ENCODE results near the gene PTPRF. TPM values are rescaled to one million over a fixed set of nuclear protein-coding genes. Genes with fewer than 3 reads are reported as not detected.
"Not testable (repeated sequence)": the region's sequence is repeated elsewhere in the genome, so short reads cannot be mapped to it uniquely, and the experiment has no call there.

The PTPRF gene
- total RNA-seq, 3 donors from 2014 or later (not counting 1 experiment from before 2014, with no cell fraction given), result 0.12 to 1.9 TPM; not detected in 1

- H3K4me1 Mint-ChIP-seq, result no peaks in the 10 kb centered on the region
- Histone ChIP-seq H3K9me3 (ENCODE audit: control insufficient read depth, insufficient read depth, low read length) (no peaks in the 10 kb centered on the region), H3K27me3 (ENCODE audit: control insufficient read depth, insufficient read depth, low read length) (no peaks in the 10 kb centered on the region), H3K4me1 (ENCODE audit: control insufficient read depth, insufficient read depth, low read length) (no peaks in the 10 kb centered on the region), H3K36me3 (ENCODE audit: control insufficient read depth, insufficient read depth, low read length) (no peaks in the 10 kb centered on the region), H3K27ac (ENCODE audit: low read length) (no peak overlapping the region), H3K4me3 (ENCODE audit: low read length) (no peak overlapping the region)
- ATAC-seq, result no peak
- H3K27me3 Mint-ChIP-seq (ENCODE audit: low read depth in 2 of 2), result peaks cover 26 to 36% of the 10 kb centered on the region in 2 donors
- H3K4me3 Mint-ChIP-seq, result no peak overlapping the region
- H3K27ac Mint-ChIP-seq, result no peak overlapping the region
- WGBS (ENCODE audit: insufficient coverage), result 74% methylated on average over 11 of the region's 11 CpGs
- H3K36me3 Mint-ChIP-seq, result peaks cover 7% of the 10 kb centered on the region
- TF ChIP-seq CTCF (IDR thresholded peaks at IDR 0.05), result no peak
- DNase-seq, result no peak
- intact Hi-C loops (cut with micrococcal nuclease), result no loop called here
- H3K9me3 Mint-ChIP-seq, result peaks cover 0 to 9% of the 10 kb centered on the region in 2 donors
These were observed 36.8 kb upstream of the PTPRF start for GRCh38 chr1:43493661-43494450.

GRCh38 chr1:43495204-43495603 lies 35.5 kb upstream of the PTPRF start:
- no peaks in the 10 kb centered on the region for H3K27me3 ChIP-seq (ENCODE audit: control insufficient read depth, insufficient read depth, low read length)
- DNase-seq (no peak), ATAC-seq (no peak)
- H3K4me3 ChIP-seq (ENCODE audit: low read length), result no peak overlapping the region
- H3K36me3 ChIP-seq (ENCODE audit: control insufficient read depth, insufficient read depth, low read length), result no peaks in the 10 kb centered on the region
- intact Hi-C loops (cut with micrococcal nuclease), result no loop called here
- H3K27ac Mint-ChIP-seq, result no peak overlapping the region
- no peak overlapping the region for H3K4me3 Mint-ChIP-seq
- WGBS (ENCODE audit: insufficient coverage), result 91% methylated on average over 7 of the region's 7 CpGs
- peaks cover 1% of the 10 kb centered on the region for H3K36me3 Mint-ChIP-seq
- H3K27me3 Mint-ChIP-seq (ENCODE audit: low read depth in 2 of 2), result peaks cover 25 to 36% of the 10 kb centered on the region in 2 donors
- H3K9me3 ChIP-seq (ENCODE audit: control insufficient read depth, insufficient read depth, low read length), result no peaks in the 10 kb centered on the region
- TF ChIP-seq CTCF (IDR thresholded peaks at IDR 0.05), result no peak
- H3K9me3 Mint-ChIP-seq, result peaks cover 0 to 4% of the 10 kb centered on the region in 2 donors
- H3K4me1 ChIP-seq (ENCODE audit: control insufficient read depth, insufficient read depth, low read length), result no peaks in the 10 kb centered on the region
- H3K4me1 Mint-ChIP-seq, result no peaks in the 10 kb centered on the region
- H3K27ac ChIP-seq (ENCODE audit: low read length), result no peak overlapping the region

GRCh38 chr1:43499898-43500297 lies 30.8 kb upstream of the PTPRF start:
- H3K36me3 Mint-ChIP-seq, result no peaks in the 10 kb centered on the region
- no peaks in the 10 kb centered on the region for H3K36me3 ChIP-seq (ENCODE audit: control insufficient read depth, insufficient read depth, low read length)
- 91% methylated on average over 6 of the region's 6 CpGs for WGBS (ENCODE audit: insufficient coverage)
- H3K4me1 ChIP-seq (ENCODE audit: control insufficient read depth, insufficient read depth, low read length), result no peaks in the 10 kb centered on the region
- H3K4me1 Mint-ChIP-seq, result no peaks in the 10 kb centered on the region
- peaks cover 15 to 23% of the 10 kb centered on the region in 2 donors for H3K27me3 Mint-ChIP-seq (ENCODE audit: low read depth in 2 of 2)
- no peak overlapping the region for H3K27ac Mint-ChIP-seq
- no peak overlapping the region for H3K4me3 Mint-ChIP-seq
- intact Hi-C loops (cut with micrococcal nuclease), result no loop called here
- no peak for DNase-seq
- ATAC-seq, result no peak
- no peaks in the 10 kb centered on the region for H3K27me3 ChIP-seq (ENCODE audit: control insufficient read depth, insufficient read depth, low read length)
- no peak overlapping the region for H3K4me3 ChIP-seq (ENCODE audit: low read length)
- TF ChIP-seq CTCF (IDR thresholded peaks at IDR 0.05), result no peak
- no peak overlapping the region for H3K27ac ChIP-seq (ENCODE audit: low read length)
- H3K9me3 ChIP-seq (ENCODE audit: control insufficient read depth, insufficient read depth, low read length), result no peaks in the 10 kb centered on the region
- H3K9me3 Mint-ChIP-seq, result no peaks in the 10 kb centered on the region

GRCh38 chr1:43501806-43502205 lies 28.9 kb upstream of the PTPRF start:
- H3K27ac Mint-ChIP-seq; H3K9me3 Mint-ChIP-seq; ATAC-seq; H3K27ac ChIP-seq (ENCODE audit: low read length); DNase-seq; intact Hi-C loops (cut with micrococcal nuclease); H3K4me3 ChIP-seq (ENCODE audit: low read length); H3K9me3 ChIP-seq (ENCODE audit: control insufficient read depth, insufficient read depth, low read length); H3K36me3 Mint-ChIP-seq; H3K4me1 Mint-ChIP-seq; H3K4me3 Mint-ChIP-seq; H3K36me3 ChIP-seq (ENCODE audit: control insufficient read depth, insufficient read depth, low read length); H3K27me3 ChIP-seq (ENCODE audit: control insufficient read depth, insufficient read depth, low read length); H3K4me1 ChIP-seq (ENCODE audit: control insufficient read depth, insufficient read depth, low read length): not testable (repeated sequence)
- H3K27me3 Mint-ChIP-seq (ENCODE audit: low read depth in 2 of 2), result peaks cover 9 to 23% of the 10 kb centered on the region in 2 donors
- WGBS (ENCODE audit: insufficient coverage), result 99% methylated on average over 13 of the region's 33 CpGs
